Omental fat pad (tissue), 4 donors: Measurements from ENCODE around the gene KDM4C. TPM values are rescaled to one million over a fixed set of nuclear protein-coding genes. Genes with fewer than 3 reads are reported as not detected.
"Not testable (repeated sequence)": the region's sequence is repeated elsewhere in the genome, so short reads cannot be mapped to it uniquely, and the experiment has no call there.

ENCODE experiments used
- ATAC-seq: fragments of 150-250 bp; one replicate; pipeline ENCODE4 v1.9.1; 2016; ENCODE audit warnings: mild to moderate bottlenecking, moderate library complexity; ENCODE audit not compliant: low FRiP score
- DNase-seq: peaks from one replicate; pipeline ENCODE4 v3.0.0-alpha.2; 2019; ENCODE audit warnings: low spot score
- total RNA-seq, 4 donors: library from RNA; depleted of rRNA; stranded (reverse); fragments of >200 nt; gene quantifications; one replicate each; pipeline ENCODE4 v1.1.0, GENCODE V29; 2016
- TF ChIP-seq, protein P1 (sequence below), 3 donors: fragments of 450-650 bp; IDR thresholded peaks; one replicate each; pipeline ENCODE4 v1.5.1; 2016 to 2017; ENCODE audit warnings: antibody characterized with exemption in 3 of 3, mild to moderate bottlenecking in 3 of 3, moderate library complexity in 2 of 3

The KDM4C gene
- total RNA-seq, 4 donors from 2014 or later = 24.9 to 37.0 (median 32.0) TPM

DNA sequence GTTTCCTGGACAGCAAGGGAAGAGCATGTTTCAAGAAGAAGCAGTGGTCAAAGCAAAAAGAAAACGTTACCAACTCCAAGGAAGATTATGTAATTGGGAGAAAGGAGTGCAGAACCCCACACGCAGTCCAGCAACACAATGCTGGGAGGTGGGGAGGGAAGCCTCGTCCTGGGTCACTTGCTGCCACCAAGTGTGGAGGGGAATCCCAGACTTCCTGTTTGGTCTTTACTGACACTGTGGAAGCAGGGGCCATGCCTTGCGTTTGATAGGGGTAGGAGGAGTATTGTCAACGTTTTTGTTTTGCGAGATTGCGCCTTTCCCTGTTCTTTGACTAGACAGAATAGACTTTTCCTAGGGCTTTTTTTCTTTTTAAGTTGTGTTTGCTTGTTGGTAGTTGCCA, 421.0 kb downstream of the KDM4C start:
- TF ChIP-seq, protein P1, sequence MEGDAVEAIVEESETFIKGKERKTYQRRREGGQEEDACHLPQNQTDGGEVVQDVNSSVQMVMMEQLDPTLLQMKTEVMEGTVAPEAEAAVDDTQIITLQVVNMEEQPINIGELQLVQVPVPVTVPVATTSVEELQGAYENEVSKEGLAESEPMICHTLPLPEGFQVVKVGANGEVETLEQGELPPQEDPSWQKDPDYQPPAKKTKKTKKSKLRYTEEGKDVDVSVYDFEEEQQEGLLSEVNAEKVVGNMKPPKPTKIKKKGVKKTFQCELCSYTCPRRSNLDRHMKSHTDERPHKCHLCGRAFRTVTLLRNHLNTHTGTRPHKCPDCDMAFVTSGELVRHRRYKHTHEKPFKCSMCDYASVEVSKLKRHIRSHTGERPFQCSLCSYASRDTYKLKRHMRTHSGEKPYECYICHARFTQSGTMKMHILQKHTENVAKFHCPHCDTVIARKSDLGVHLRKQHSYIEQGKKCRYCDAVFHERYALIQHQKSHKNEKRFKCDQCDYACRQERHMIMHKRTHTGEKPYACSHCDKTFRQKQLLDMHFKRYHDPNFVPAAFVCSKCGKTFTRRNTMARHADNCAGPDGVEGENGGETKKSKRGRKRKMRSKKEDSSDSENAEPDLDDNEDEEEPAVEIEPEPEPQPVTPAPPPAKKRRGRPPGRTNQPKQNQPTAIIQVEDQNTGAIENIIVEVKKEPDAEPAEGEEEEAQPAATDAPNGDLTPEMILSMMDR (IDR thresholded peaks at IDR 0.05) = no peak
- ATAC-seq (no peak), DNase-seq (no peak)

DNA sequence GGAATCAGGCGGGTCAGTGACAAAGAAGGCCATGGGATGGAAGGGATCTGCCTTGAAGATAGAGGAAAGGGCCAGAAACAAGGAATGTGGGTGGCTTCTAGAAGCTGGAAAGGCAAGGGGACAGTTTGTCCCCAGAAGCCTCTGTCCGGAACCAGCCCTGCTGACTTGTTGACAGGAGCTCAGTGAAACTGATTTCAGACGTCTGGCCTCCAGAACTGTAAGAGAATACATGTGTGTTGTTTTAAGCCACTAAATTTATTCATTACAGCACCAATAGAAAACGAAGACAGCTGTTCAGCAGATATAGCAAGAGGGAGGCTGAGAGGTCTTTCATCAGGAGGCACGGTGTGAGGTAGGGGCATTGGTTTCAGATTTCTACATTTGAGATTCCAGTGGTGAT, 422.5 kb downstream of the KDM4C start:
- TF ChIP-seq, protein P1 (IDR thresholded peaks at IDR 0.05) = no peak
- ATAC-seq (no peak), DNase-seq (no peak)

- DNase-seq, ATAC-seq: not testable (repeated sequence)
Observed at GRCh38 chr9:7183139-7183538, 425.4 kb downstream of the KDM4C start.

GRCh38 chr9:7185612-7186011, 427.8 kb downstream of the KDM4C start:
- ATAC-seq (peak; percentile 88), DNase-seq (no peak)
- TF ChIP-seq, protein P1 (IDR thresholded peaks at IDR 0.05) = no peak

- DNase-seq = no peak
- no peak for ATAC-seq
- TF ChIP-seq, protein P1 (IDR thresholded peaks at IDR 0.05) = no peak
Observed at GRCh38 chr9:7186175-7186574, 428.4 kb downstream of the KDM4C start.

DNA sequence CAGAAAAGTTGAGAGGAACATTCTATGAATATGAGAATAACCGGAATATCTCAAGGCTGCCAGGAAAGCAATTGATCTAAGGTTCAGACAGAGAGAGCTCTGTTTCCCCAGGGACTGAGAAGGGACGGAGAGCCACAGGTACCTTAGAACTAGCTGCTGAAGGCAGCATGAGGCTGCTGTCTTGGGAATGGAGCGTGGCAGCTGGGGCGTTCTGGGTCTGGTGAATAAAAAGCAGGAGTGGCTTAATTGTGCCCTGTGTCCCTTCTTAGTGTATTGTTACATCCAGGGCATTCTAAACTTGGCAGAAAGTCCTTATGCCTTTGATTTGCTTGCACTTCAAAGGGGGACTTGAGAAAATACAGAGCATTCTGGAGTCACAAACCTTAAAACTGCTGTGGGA, 434.5 kb downstream of the KDM4C start:
- TF ChIP-seq, protein P1 (IDR thresholded peaks at IDR 0.05) = no peak
- ATAC-seq (no peak), DNase-seq (no peak)

DNA sequence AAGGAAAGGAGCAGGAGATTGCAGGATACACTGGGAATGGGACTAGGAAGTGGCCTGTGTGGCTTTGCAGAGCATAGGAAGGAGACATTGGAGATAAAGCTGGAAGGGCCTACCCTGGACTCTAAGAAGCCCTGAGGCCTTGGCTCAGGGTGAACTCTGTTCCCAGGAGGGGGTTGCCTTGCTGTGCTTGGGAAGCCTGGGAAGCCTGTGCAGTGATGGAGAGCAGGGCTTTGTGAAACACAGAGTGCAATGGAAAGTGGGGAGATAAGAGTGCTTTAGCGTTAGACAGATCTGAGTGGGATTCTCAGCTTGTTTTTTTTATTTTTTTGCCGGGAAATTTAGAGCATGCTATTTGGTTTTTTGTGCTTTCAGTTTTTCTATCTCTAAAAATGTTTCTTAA, 437.8 kb downstream of the KDM4C start:
- ATAC-seq (no peak), DNase-seq (no peak)
- TF ChIP-seq, protein P1 (IDR thresholded peaks at IDR 0.05) = no peak

DNA sequence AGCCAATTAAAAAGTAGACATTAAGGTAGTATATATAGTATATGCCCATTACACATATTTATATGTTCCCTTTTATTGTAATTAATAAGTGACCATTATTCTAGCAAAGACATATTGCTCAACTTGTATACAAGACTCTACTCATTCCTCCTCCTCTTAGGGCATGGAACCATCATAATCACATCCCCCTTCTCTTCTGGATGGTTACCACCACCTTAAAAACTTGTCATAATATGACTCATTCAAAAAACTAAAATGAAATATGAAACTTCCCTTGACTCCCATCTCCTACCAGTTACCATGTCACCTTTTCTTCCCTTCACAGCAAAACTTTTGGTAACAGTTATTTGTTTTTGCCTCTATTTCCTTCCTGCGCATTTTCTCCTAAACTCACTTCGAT, 438.7 kb downstream of the KDM4C start:
- ATAC-seq = no peak
- TF ChIP-seq, protein P1 (IDR thresholded peaks at IDR 0.05) = no peak
- DNase-seq = no peak
